Measurements from ENCODE around the gene PHF21B. TPM values are rescaled to one million over a fixed set of nuclear protein-coding genes. Genes with fewer than 3 reads are reported as not detected.

Gene PHF21B
- total and polyA plus RNA-seq, 2 donors (not counting 3 experiments of a cell fraction or from before 2014, with no cell fraction given) = not detected

GRCh38 chr22:45042263-45042662, 32.5 kb upstream of the PHF21B start:
- no peak overlapping the region for H3K4me3 ChIP-seq (replicated peaks in 1 of 3; ENCODE audit: insufficient read depth in 1 of 3, low read depth in 1 of 3, low read length in 3 of 3)
- no peaks in the 10 kb centered on the region for H4K20me1 ChIP-seq (replicated peaks; ENCODE audit: control insufficient read depth, extremely low read depth, insufficient read depth, low read length)
- no peaks in the 10 kb centered on the region for H3K9me3 ChIP-seq (replicated peaks; ENCODE audit: control insufficient read depth, insufficient read depth, low read length)
- no peak overlapping the region for H3K27ac ChIP-seq (ENCODE audit: insufficient read depth, low read depth, low read length)
- no peak for TF ChIP-seq MAX (IDR thresholded peaks at IDR 0.05; ENCODE audit: insufficient read depth, insufficient read length)
- no peak for TF ChIP-seq JUN (IDR thresholded peaks at IDR 0.05; ENCODE audit: borderline replicate concordance, insufficient read depth, insufficient read length, low read depth)
- TF ChIP-seq FOS (IDR thresholded peaks at IDR 0.05; ENCODE audit: borderline replicate concordance, insufficient read depth, low read length) = no peak
- no peak for TF ChIP-seq EZH2 (IDR thresholded peaks at IDR 0.05; ENCODE audit: borderline replicate concordance, low read depth, low read length, severe bottlenecking)
- TF ChIP-seq POLR2A (IDR thresholded peaks at IDR 0.05; ENCODE audit: low read depth, low read length) = no peak
- TF ChIP-seq POLR2AphosphoS5 (IDR thresholded peaks at IDR 0.05; ENCODE audit: insufficient read depth, low read depth, low read length) = no peak
- TF ChIP-seq CTCF (IDR thresholded peaks at IDR 0.05; ENCODE audit: extremely low read depth in 1 of 2, insufficient read depth in 1 of 2, low read depth in 1 of 2, low read length in 2 of 2) = no peak
- TF ChIP-seq MYC (IDR thresholded peaks at IDR 0.05; ENCODE audit: low read depth, low read length) = no peak
- no peak for TF ChIP-seq GATA2 (IDR thresholded peaks at IDR 0.05; ENCODE audit: insufficient read depth, insufficient read length, low read depth, low read length)
- no peaks in the 10 kb centered on the region for H3K79me2 ChIP-seq (ENCODE audit: control insufficient read depth, insufficient read depth, low read length)
- ChIA-PET CTCF (no interaction called here), POLR2A (no interaction called here)
- no peak for FAIRE-seq
- H3K9ac ChIP-seq (replicated peaks; ENCODE audit: extremely low read depth, insufficient read depth, low read length) = no peak overlapping the region
- dilution Hi-C loops (cut with MboI; ENCODE audit: extremely low pct_ligation_motif_present, low sequenced_read_pairs) = no loop called here
- no peaks in the 10 kb centered on the region for H3K27me3 ChIP-seq (ENCODE audit: control insufficient read depth in 2 of 2, insufficient read depth in 2 of 2, low read length in 2 of 2)
- intact Hi-C loops (cut with micrococcal nuclease) = no loop called here
- no peak overlapping the region for H3K4me2 ChIP-seq (ENCODE audit: insufficient read depth, low read length)
- no peaks in the 10 kb centered on the region for H3K4me1 ChIP-seq (ENCODE audit: control insufficient read depth, extremely low read depth, insufficient read depth, low read length)
- DNase-seq (ENCODE audit: low read depth, low spot score) = no peak
- H3K9me1 ChIP-seq (replicated peaks; ENCODE audit: control insufficient read depth, extremely low read depth, insufficient read depth, low read length) = no peaks in the 10 kb centered on the region
- no peak overlapping the region for H2AFZ ChIP-seq (ENCODE audit: low read depth, low read length)
- no TSS peak for BruUV-seq (replicated peaks)
- no peaks in the 10 kb centered on the region for H3K36me3 ChIP-seq (ENCODE audit: control insufficient read depth in 2 of 2, extremely low read depth in 1 of 2, insufficient read depth in 2 of 2, low read length in 2 of 2)
